Occipital lobe (tissue), 3 donors: ENCODE results near the gene SLC27A2. TPM values are rescaled to one million over a fixed set of nuclear protein-coding genes. Genes with fewer than 3 reads are reported as not detected.

Experiments used
- DNase-seq: peaks from one replicate; lab custom pipeline; 2025; lab: John Stamatoyannopoulos, UW
- small RNA-seq: library from RNA; depleted of rRNA; stranded (forward); fragments of <200 nt; gene quantifications from one replicate; pipeline ENCODE3, GENCODE V24; 2014
- total RNA-seq: library from RNA; depleted of rRNA; stranded (reverse); fragments of >200 nt; gene quantifications from one replicate; pipeline ENCODE4 v1.2.3, GENCODE V29; 2014

SLC27A2 gene
- total RNA-seq, 1 donor from 2014 or later, result 1.4 TPM

DNA sequence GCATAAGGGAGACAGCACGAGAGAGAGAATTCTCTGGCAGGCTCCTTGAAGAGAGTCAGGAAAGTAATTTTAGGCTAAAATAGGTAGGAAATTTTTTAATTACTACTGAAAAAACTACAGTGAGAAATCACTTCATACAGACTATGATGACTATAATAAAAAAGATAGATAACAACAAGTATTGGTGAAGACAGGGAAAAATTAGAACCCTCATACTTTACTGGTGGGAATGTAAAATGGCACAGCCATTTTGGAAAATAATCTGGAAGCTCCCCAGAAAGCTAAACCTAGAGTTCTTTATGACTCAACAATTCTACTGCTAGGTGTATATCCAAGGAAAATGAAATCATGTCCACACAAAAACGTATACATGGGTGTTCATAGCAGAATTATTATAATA lies 85.6 kb downstream of the SLC27A2 start:
- DNase-seq, result no peak

DNA sequence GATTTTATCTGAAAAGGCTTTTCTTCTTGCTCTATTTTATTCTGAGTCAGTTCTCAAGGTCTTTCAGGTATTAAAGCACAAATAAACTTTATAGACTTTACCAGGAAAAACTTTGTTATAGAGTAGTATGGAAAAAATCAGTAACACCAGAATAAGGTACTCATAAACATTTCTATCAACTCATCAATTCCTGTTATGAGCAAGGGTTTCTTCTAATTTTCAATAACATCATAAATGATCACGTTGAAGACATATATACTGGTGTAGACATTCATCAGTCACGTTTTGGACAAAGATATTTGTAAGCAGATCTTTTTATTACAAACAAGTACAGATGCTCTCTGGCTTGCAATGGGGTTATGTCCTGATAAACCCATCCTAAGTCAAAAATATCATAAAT lies 93.1 kb downstream of the SLC27A2 start:
- no peak for DNase-seq

DNA sequence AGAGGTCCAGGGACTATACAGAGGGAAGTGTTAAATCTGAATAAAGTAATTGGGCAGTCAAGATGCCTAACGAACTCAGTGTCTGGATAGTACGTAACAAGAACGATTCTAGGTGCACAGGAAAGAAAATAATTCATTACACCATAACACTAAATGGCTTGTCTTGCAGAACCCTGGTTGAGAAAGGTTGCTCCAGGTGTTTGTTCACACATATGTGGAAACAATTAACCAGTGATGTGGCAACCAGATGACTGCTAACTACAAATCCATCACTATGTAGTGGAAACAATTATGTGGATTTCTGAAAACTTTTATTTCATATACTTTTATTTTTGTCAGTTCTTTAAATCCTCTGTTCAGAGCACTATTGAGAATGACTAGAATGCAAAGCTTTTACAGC lies 93.9 kb downstream of the SLC27A2 start:
- no peak for DNase-seq

GRCh38 chr15:50277370-50277769 lies 95.4 kb downstream of the SLC27A2 start:
- no peak for DNase-seq

- no peak for DNase-seq
Observed at GRCh38 chr15:50278496-50278895, 96.5 kb downstream of the SLC27A2 start.

DNA sequence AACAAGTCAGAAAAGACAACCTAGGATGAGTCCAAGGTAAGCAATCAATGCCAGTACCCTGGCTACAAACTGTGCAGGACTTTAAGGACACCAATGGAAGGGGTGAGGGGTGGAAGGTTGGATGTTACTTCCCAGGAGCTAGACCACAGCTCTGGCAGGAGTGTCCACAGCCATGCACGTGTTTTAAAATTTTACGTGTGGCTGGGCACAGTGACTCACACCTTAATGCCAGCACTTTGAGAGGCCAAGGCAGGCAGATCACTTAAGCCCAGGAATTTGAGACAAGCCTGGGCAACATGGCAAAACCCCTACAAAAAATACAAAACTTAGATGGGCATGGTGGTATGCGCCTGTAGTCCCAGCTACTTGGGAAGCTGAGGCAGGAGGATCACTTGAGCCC lies 98.3 kb downstream of the SLC27A2 start:
- DNase-seq, result no peak

GRCh38 chr15:50281427-50281826 lies 99.4 kb downstream of the SLC27A2 start:
- no peak for DNase-seq

Small RNA genes within 50 kb of the gene (small RNA-seq; reads per million reads assigned to genes)
- not detected for gene RF00019

Other genes starting within 250 kb of the SLC27A2 start
- 6.6 TPM for gene ATP8B4, start 63.0 kb upstream of the SLC27A2 start, total RNA-seq
- not detected for gene HDC, start 83.5 kb downstream of the SLC27A2 start, total RNA-seq
- gene GABPB1, start 173.0 kb downstream of the SLC27A2 start, total RNA-seq, result 58.2 TPM
- gene USP8, start 242.2 kb downstream of the SLC27A2 start, total RNA-seq, result 30.3 TPM